Muscle of back (tissue), 11 donors: Measurements from ENCODE around the gene MEGF6. TPM values are rescaled to one million over a fixed set of nuclear protein-coding genes. Genes with fewer than 3 reads are reported as not detected.

Experiments used
- DNase-seq, 3 donors: peaks; one replicate each; pipeline versions ENCODE4 v3.0.0 to v3.0.0-alpha.2; 2013
- polyA plus RNA-seq, 10 donors: library from polyadenylated mRNA; unstranded; fragments of 120-200 nt; gene quantifications; one replicate each; pipeline ENCODE4 v1.2.1, GENCODE V29; 2013; ENCODE audit not compliant: insufficient read length in 10 of 10

MEGF6 gene
- polyA plus RNA-seq, 10 donors, result 6.3 to 37.6 (median 9.5) TPM

DNA sequence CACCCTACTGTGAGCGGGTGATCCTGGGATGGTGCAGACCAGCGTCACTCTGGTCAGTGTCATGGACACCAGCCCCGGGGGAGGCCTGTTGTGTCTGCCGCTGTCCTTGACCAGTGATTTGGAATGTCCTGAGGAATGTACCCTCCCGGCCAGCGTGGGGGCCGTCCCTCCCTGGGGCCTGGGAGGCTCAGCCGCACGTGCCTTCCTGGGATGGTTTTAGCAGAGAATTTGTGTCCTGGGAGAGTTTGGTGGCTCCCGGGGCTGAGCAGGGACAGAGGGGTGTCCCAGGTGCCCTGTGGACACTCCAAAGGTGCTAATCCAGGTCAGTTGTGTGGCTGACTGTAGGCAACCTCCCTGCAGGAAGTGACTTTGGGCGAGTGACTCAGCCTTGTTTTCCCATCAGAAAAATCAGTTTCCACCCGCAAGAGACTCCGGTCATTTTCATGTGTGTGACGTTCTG, 150.6 kb downstream of the MEGF6 start:
- DNase-seq, result no peak

DNA sequence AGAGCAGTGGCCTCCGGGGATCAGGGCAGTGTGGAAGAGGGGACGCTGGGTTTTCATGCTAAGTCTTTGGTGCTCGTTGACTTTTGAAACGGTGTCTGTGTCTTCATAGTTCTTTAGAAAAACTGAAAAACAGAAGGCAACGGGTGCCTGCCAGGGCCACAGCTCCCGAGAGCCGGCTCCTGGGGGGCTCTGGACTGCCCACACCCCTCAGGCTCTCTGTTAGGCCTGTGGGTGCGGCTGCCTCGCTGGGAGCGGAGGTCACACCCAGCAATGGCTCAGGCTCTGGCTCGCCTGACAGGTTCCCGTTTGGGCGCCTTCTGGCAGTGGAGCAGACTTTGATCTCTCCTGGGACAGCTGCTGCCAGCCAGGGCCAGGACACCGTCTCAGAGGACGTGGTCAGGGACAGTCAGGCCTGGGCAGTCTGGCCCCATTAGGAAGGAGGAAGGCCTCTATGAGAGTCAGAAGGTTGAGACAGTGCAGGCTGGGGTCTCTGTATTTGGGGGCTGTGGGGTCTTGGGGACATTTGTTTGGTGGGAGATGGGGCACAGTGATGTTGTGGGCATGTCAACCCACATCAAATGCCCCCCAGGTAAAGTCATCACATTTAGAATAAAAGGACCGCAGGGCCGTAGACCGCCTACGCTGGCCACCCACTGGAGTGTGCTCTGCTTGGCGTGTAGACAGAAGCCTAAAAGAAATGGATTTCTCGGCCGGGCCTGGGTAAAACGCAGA, 151.2 kb downstream of the MEGF6 start:
- no peak for DNase-seq

DNA sequence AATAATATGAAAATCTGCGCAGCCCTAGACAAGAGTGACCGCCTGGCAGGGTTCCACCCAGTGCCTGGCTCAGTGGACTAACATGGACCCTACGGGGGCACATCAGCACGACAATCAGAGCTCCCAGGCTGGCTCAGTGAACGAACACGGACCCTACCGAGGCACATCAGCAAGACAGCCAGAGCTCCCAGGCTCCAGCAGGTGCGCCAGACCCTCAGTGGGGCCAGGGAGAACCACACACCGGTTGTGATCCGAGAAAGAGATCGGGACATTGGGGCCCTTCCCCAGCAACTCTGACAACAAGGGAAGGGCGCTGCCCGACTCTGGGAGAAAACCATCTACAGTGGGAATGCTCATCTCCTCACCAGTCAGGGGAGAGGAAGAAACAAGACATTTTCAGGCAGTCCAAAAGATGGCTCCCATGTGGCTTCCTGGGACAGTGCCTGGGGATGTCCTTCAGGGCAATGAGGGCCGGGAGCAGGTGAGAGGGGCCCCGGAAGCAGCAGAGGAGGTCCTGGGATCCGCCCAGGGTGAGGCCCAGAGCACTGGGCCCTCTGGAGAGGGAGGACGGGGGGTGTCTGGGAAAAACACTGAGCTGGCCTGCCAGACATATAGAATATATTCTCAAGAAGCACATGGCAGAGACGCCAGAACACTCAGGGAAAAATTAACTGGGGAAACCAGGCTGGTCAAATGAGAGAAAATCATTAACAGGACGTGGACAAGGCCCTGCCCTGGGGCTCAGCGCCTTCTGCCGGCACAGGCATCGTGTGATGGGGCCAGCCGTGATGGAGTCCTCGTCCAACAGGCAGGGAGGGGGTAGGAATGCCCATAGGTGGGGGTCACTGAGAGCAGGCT, 152.0 kb downstream of the MEGF6 start:
- no peak for DNase-seq

DNA sequence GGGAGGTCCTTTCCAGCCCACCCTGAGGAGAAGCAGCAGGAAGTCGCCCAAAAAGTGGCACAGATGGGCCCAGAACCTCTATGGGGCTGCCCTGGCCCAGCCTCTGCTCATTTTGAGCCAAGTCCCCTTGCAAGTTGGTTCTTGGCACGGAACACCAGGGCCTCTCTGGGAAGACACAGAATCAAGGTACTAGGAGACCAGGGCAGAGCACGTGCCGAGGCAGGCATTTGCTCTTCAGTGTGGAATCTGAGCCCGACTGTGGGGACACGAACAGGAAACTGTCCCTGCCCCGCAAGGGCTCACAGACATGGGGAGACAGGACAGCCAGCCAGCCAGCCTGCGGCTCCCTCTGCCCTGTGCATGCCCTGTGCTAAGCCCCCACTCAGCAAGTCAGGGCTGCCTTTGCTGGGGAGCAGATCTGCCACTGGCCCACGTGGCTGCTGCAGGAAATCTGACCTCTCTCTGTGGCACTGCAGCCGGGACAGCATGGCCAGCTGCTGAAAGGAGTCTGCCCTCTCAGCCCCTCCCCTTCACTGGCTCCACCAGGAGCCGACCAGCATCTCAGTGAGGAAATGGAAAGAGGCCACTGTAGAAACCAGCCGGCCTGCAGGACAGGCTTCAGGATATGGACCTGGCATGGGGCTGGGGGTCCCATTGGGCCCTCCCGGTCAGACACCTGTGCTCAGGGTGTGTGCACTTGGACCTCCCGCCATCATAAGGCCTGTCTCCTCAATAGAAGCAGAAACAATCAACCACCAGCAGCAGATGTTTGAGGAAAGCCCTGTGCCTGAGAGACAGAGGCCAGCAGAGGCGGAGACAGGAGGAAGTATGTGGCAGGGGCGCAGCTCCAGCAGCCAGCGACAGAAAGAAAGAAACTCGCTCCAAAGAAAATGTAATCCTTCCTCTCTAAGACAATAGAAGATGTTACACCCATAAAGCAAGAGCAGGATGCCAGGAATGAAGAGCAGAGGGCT, 153.1 kb downstream of the MEGF6 start:
- peak in 1 of 3 donors; percentile 48 for DNase-seq

DNA sequence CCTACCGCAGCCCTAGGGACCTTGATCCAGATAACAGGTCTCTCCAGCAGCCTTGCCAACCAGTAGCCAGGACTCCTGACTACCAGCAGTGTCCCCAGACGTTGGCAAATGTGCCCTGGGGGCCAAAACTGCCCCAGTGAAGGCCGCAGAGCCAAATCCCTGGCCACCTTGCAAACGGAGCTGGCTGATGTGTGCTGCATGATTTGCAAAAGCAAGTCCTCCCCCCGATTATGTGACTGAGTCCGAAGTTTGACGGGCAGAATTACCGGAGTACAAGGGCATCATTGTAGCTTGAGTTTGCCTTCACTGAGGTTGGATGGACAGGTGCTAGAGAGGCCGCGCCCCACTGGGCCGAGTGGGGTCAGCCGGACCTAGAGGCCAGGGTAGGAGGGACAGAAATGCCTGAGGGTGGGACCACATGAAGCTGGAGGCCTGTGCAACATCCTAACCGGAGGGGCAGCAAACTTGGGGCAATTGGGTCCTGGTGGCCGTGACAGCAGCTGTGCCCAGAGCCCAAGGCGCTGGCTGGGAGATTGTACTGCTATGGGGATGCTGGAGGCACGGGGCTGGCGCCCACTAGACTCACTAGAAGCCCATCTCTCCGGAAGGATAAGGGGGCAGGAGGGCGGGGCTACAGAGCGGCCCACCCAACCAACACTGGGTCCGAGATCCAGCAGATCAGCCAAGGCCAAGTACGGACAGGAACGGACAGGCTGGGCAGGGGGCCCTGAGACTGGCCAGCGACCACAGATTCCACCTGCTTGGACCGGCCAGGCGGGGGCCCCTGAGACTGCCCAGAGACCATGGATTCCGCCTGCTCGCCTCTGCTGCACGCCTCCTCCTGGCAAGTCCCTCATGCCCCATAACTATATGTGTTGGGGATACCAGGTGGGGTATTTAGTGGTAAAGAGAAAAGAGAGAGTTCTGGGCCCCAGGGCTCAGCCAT, 154.1 kb downstream of the MEGF6 start:
- DNase-seq, result no peak

DNA sequence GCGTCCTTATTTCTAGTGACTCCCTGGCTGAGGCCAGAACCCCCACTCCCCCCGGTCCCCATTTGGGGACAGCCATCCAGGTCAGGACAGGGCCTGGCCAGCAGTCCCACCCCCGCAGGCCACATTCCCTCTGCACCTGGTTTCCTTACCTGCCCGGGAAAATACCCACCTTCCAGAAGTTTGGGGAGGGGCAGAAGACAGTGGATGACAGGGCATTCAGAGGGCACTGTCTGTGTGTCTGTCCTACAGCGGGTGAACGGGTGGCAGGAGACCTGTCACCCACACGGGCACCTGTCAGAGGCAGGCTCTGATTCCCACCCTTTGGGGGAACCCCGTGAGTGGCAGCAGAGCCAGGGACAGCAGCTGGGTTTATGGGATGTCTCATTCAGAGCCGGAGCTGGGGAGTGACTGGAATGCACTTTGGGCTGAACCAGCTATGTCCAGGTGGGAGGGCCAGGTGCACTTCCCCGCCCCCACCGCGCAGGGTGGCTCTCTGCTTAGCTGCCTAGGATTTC, 154.8 kb downstream of the MEGF6 start:
- DNase-seq, result no peak

DNA sequence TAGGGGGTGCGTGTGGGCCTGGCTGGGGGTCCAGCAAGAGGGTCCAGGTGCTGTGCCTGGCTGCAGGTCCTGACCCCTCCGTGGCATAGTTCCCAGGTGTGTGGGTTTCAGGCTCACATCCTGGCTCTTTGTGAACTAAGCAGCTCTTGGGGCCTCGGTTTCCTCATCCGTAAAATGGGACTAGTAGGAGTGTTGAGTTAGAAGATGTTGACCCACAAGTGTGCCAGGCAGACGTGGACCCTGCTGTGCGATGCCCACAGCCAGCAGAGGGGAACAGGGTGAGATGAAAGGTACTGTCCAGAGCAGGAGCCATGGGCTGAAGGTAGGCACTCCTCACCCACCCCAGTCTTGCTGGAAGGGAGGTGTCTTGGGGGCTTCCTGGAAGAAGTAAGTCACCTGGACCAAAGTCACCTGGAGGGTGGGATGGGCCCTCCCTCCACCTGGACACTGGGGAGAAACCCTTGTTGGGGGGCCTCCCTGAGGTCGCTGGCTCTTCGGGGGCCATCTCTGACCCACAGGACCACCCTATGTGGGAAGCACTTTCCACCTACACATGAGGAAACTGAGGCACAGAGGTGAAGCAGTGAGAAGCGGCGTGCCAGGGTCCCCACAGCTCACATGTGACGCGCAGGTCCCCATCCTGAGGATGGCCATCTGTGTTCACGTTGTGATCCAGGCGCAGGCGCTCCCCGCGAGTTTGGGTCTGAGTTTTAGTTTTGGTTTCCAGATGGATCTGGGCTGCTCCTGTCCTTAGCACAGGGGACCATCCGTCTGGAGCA, 155.4 kb downstream of the MEGF6 start:
- DNase-seq, result no peak

DNA sequence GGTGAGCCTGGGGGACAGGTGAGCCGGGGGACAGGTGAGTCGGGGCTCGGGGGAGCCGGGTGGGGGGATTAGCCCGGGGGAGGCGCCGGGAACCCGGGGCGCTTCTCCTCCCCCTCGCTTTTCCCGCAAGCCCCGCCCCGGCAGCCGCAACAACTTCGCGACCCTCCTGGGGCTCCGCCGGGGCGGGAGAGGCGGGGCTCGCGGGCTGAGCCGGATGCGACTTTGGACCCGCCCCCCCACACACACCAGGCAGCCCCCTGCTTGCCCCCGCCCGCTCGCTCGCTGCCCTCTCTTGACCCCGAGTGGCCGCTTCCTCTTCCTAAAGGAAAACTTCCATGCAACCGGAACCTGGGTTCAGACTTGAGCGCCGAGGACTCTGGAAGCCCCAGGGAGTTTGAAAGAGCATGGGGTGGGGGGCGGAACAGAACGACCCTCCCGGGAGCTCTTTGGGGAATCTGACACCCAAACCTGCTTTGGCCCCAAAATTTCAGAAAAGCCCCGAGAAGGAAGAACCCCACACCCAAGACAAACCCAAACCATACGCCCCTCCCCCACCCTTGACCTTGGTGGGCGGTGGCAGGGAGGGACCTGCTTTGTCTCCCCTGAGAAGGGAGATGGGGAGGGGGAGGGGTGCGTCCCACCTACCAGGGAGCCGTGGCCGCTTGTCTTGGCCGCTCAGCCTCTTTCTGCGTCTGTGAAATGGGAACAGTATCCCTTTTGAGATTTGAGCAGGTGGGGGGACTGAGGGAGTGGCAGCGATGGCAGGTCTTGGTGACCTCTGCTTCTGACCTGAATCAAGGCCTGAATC, 156.3 kb downstream of the MEGF6 start:
- DNase-seq, result peak in 1 of 3 donors; percentile 45

DNA sequence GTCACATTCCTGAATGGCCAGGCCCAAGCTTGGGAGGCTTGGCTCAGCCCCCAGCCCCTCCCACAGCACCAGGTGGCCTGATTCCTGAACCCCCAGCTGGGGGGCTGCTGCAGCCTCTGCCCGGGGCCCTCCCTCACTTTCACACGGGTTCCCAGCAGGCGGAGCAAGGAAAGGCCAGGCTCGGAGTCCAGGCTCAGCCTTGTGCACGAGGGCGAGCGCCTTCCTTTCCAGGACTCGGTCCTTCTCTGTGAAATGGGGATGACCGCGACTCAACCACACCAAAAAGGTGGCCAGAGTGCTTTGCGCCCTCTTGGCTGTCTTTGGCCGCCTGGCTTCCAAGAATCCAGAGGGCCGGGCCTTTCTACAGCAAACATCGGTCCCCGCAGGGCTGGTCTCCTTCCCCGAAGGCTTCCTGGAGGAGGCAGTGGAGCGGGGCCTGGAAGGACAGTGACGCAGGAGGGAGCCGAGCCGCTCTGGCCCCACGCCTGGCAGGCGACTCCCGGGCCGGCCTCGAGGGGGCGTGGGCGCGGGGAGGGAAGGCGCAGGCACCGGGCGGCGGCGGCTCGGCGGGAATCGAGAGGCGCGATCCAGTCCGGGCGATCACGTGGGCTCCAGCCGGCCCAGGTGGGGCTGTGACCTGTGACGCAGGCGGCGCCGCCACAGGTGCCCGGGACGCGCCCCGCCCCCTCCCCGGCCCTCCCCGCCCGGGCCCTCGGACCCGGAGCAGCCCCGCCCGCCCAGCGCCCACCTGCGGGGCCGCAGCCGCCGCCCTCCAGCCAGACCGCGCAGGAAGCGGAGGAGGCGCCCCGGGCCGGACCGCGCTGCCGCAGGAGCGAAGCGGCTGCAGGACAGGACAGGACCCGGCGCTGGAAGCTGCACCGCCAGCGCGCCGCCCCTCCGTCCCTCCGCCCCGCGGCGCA, 157.2 kb downstream of the MEGF6 start, which contains the start of gene ARHGEF16:
Gene ARHGEF16, plus strand, starts transcription at position 775 of the 920 bp plus-strand sequence. CDS start 8,420 bp downstream, outside the sequence.
- peak in 1 of 3 donors; percentile 46 for DNase-seq

DNA sequence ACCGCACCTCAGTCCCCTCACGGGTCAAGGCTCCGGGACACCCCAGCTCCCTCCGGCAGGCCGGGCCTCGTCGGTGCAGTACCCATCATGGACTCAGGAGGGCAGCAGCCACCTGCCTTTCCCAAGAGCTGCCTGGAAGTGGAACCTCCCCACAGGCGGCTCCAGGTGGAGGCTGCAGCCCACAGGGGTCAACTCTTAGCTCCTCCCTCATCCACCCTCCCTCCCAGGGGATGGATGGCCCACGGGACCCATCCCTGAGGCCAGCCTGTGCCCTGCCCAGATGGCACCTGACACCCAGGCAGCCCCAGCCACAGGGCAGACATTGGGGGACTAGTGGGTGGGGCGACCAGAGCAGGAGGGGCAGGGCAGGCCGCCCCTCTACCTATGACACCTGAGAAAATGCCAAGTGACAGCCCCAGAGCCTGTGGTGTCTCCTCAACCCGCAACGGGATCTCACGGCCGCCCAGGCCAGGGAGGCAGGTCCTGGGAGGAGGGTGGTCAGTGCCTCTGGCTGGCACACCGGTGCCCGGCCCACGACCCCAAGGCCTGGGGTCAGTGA, 158.0 kb downstream of the MEGF6 start:
- peak in 2 of 3 donors; percentile 62 to 71 for DNase-seq

DNA sequence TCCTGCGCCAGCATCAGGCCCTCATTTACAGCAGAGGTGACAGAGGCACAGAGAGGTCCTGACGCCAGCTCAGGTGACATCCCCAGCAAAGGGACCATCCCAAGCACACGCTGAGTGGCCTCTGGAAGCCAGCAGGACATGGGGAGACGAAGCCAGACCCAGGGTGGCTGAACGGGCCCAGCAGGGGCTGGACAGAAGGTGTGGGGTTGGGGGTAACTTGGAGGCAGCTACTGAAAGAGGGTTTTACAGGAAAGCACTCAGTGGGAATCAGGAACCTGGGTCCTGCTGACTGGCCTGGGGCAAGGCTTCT, 158.5 kb downstream of the MEGF6 start:
- DNase-seq, result no peak

DNA sequence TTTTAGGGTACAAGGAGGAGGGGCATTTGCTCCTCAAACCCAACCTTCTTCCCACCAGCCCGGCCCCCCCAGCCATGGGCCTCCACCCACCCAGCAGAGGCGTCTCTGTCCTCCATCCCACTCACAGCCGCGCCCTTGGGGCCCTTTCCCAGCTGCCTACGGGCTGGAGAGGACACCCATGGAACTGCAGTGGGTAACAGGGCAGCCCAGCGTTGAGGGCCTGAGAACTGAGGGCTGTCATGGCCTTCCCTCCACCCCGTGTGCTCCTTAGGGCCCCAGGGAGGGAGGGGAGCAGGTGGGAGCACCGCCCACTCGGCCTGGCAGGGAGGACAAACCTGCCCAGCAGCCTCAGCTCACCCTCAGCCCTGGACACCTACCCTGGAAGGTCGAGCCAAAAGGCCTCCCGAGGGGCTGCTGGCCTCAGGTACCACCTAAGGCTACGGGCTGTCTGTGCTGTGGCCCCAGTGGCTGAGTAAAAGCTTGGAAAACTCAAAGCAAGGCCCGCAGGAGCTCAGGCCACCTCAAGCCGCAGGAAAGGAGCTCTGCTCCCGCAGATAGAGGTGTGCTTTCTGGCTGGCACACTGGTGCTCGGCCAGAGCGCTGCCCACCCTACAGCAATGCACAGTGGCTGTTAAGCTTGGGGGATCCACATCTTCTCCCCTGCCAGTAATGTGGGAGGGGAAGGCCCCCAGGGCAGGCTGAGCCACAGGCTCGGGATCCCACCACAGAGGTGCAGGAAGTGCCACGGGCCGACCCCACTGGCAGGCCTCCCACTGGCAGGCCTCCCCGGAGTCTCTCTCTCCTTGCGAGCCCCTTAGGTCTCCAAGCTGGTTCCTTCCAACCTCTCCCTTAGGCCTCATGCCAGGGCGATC, 159.1 kb downstream of the MEGF6 start:
- no peak for DNase-seq

DNA sequence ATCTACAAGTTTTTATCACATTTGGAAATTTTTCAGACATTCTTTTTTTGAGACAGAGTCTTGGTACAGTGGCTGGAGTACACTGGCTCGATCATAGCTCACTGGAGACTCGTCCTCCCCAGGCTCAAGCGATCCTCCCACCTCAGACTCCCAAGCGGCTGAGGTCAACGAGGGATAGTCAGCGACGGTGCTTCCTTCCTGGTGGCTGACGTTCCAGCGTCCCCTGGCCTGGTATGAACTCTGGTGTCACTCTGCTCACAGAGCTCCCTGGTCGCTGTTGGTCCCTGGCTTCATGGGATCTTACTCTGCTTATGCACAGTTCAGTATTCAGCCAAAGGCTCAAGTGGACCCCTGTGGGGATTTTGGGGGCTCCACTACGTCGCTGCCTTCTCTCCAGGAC, 160.3 kb downstream of the MEGF6 start:
- DNase-seq, result no peak

DNA sequence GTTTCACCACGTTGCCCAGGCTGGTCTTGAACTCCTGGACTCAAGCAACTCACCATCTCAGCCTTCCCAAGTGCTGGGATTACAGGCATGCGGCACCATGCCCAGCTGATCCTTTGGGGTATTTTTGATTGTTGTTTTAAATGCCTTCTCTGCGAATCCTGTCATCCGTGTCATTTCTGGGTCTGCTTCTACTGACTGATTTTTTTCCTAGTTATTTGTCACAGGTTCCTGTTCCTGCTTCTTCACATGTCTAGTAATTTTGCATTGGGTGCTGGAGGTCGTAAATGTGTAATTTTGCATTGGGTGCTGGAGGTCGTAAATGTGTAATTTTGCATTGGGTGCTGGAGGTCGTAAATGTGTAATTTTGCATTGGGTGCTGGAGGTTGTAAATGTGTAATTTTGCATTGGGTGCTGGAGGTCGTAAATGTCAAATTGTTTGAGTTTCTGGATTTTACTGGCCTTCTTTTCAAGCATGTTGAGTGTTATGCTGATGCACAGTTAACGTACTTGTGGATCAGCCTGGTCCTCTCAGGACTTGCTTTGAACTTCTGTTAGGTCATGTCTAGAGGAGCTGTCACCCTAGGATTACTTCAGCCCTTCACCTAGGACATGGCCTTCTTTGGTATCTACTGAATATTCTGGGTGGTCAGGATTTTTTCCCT, 161.0 kb downstream of the MEGF6 start:
- no peak for DNase-seq

DNA sequence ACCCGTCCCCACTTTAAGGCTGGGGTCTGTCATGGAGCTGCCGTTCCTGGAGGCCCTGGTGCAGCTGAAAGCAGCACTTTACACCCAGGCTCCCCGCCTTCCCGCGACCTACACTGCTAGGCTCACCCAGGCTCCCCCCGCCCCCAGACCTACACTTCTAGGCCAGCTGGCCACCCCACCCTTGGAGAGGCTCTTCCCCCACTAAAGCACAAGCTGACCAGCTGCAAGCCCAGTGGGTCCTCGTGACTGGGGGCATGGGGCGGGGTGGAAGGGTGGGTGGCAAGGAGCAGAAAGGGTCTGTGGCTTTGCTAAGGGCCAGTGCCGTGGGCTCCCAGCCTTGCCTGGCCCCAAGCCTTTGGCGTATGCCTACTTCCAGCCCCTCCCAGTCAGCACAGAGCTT, 166.6 kb downstream of the MEGF6 start:
- no peak for DNase-seq

DNA sequence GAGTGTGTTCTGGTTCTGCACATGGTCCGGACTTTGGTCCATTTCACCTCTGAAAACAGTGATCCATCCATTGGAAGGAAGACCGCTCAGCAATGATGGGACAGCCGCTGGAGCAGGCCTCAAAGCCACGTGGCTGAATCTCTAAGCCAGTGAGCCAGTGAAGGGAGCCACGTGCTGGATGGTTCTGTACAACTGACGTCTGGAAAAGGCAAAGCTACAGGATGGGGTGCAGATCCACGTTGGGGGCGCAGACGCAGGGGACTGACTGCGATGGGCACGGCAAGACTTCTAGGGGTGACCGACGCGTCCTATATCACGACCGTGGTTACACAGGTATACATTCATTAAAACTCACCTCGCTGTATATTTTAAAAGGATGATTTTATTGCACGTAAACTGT, 167.0 kb downstream of the MEGF6 start:
- no peak for DNase-seq
